ENCODE results near the gene CA5A.

Gene CA5A

DNA sequence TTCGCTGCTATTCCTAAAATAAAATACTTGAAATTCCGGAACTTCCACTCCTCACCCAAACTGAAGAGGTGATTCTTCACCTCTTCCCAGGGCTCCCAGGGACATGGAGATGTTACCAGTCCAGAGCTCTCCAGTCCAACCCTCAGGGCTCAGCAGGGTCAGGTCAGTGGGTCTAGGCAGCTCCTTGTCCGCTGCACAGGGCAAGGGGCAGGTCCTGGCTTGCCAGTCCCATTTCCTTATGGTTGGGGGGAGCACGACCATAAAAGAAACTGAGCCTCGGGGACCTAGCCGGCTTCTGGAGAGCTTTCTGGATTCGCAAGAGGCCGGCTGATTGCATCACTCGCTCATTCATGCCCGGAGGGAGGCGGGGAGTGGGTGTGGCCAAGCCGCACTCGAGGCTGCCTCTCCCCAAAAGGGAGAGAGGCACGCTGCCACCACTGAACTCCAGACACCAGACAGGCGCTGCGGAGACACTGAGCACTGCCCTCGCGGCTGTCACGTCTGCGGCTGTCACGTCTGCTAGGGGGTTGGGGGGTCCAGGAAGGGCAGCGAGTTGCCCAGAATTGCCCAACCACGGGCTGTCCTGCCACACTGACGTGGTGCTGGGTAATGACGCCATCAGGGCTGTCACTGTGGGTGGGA, 82.8 kb downstream of the CA5A start:
- TF ChIP-seq, protein P1, sequence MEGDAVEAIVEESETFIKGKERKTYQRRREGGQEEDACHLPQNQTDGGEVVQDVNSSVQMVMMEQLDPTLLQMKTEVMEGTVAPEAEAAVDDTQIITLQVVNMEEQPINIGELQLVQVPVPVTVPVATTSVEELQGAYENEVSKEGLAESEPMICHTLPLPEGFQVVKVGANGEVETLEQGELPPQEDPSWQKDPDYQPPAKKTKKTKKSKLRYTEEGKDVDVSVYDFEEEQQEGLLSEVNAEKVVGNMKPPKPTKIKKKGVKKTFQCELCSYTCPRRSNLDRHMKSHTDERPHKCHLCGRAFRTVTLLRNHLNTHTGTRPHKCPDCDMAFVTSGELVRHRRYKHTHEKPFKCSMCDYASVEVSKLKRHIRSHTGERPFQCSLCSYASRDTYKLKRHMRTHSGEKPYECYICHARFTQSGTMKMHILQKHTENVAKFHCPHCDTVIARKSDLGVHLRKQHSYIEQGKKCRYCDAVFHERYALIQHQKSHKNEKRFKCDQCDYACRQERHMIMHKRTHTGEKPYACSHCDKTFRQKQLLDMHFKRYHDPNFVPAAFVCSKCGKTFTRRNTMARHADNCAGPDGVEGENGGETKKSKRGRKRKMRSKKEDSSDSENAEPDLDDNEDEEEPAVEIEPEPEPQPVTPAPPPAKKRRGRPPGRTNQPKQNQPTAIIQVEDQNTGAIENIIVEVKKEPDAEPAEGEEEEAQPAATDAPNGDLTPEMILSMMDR (IDR thresholded peaks at IDR 0.05; ENCODE audit: insufficient read depth, missing control alignments): no peak
- no peak for FAIRE-seq
- peak; percentile 65 for DNase-seq (ENCODE audit: insufficient read length, low spot score)

DNA sequence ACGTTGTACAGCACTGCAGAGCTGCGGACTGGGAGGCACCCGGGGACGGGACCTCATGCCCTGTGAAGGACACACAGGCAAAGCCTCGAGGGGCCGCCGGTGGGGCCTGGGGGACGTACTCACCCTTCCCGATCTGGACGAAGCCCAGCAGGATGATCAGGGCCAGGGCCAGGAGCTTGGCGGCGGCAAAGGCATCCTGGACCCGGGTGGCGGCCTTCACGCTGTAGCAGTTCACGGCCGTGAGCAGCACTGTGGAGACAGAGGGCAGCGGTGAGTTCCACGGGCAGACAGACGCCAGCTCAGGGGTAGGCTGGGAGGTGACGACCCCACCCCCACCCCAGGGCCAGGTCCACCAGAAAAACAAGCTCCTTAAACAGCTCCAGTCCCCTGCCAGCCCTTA, 84.7 kb downstream of the CA5A start:
- TF ChIP-seq, protein P1 (IDR thresholded peaks at IDR 0.05; ENCODE audit: insufficient read depth, missing control alignments): no peak
- no peak for DNase-seq (ENCODE audit: insufficient read length, low spot score)
- FAIRE-seq: no peak

DNA sequence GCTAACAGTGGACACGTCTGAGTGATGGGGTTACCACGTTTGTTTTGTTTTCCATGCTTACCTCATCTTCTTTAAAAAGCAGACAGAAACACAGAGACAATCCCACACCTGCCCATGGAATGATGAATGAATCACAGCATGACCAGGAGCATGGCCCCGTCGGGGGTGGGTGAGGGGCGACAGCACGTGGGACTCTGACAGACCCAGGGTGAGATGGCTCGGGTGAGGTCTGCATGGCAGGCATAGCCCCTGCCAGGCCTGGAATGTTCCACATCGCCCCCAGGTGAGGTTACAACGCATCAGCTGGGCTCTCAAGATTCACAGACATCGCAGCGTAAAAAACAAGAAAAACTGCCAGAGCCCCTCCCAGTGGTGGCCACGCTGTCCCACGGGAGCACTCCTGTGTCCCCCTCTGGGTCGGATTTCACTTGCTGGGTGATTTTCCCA, 85.2 kb downstream of the CA5A start:
- DNase-seq (ENCODE audit: insufficient read length, low spot score) (no peak), FAIRE-seq (no peak)
- TF ChIP-seq, protein P1 (IDR thresholded peaks at IDR 0.05; ENCODE audit: insufficient read depth, missing control alignments): no peak

DNA sequence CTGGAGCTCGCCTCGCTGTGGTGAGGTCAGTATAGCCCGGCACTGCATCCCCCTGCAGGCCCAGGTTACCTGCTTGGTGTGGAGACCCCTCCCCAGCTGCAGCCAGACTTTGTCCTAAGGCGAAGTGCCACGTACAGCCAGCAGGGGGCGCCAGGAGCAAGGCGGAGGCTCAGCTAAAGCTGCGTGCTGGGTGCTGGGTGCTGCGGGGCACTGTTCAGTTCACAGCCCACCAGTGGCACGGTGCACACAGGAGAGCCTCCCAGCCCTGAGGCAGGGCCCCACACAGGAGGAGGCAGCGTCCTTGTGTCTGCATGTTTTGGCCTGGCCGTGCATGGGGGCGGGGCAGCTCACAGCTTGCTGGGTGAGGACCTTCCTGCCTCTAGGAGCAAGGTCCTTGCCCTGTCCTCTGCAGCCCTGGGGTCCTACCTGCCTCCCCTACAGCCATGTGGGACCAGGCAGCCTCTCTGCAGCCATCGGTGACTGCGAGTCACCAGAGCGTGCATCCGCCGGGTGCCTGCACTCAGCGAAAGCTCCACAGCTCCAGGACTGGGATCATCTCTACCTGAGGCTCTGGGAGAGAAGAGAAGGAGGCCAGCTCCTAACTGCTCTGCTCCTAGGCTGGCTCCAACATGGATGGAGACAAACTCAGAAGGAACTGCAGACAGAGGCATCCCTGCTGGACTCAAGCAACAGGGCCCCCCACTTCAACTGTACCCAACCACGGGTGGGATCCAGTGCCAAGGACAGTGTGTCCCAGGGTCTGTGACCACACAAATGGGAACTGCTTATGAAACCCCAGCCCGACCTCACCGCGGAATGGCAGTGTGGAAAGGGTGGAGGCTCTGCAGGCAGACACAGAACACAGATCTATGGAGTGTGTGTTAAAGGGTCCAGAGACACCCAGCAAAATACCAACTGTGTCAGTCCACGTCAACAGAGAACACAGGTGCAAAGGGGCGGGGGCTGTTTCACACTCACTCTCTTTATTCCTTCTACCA, 86.0 kb downstream of the CA5A start:
- DNase-seq (ENCODE audit: insufficient read length, low spot score) (peak; percentile 62), FAIRE-seq (no peak)
- TF ChIP-seq, protein P1 (IDR thresholded peaks at IDR 0.05; ENCODE audit: insufficient read depth, missing control alignments): peak; percentile 80

DNA sequence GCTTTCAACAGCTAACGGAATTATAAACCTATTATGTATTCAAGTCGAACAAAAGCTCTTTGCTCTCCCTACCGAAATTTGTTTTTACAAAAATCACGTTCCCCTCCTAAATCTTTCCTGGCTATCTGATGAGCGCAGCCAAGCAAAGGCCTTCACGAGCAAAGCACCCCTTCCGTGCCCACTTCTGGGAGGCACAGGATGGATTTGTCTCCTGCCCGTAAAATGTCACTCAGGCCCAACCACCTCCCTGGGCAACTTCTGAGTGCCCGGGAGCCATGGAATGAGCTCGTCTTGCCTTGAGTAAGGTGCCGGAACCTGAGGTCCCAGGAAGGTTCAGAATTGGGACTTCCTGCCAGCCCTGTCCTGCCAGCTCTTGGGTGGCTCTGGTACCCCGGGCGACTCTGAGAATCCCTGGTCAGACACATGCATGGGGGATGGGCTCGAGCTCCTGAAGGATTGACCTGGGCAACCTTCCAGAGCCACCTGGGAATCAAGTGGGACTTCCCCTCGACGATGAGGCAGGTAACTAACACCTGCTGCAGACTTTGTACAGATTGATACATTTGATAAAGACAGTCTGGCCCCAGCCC, 86.8 kb downstream of the CA5A start:
- DNase-seq (ENCODE audit: insufficient read length, low spot score) (no peak), FAIRE-seq (no peak)

DNA sequence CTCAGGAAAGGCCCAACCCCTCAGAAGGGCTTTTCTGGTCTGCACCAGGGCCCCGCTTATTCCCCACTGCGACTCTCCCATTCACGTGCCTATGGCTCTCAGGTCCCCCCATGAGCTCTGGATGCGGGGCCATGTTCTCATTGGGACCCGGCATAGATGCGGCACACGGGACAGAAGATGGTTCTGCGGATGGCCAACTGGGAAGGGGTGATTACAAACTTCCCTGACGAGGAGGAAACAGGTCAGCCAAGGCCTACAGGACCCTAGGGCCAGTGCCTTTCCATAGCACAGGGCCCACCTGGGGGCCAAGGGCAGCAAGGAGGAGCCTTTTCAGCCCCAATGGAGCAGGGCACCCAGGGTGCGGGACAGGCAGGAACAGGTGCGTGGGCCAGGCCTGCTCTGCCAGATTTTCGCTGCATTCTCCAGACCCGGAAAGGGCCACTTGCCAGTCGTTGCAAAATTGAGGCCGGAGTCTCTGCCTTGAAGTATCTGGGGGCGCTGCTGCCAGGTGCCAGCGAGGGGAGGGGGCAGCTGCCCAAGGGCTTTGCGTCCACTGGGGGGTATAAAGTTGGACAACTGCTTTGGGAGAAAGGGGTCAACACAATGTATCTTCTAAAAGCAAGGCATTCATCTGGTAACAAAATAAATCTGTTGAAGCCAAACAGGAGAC, 87.5 kb downstream of the CA5A start:
- TF ChIP-seq, protein P1 (IDR thresholded peaks at IDR 0.05; ENCODE audit: insufficient read depth, missing control alignments): no peak
- FAIRE-seq (no peak), DNase-seq (ENCODE audit: insufficient read length, low spot score) (no peak)

More for the DNA sequence above, 86.8 kb downstream of the CA5A start:
- TF ChIP-seq, protein P1 (IDR thresholded peaks at IDR 0.05; ENCODE audit: insufficient read depth, missing control alignments): no peak

Data from D721Med (cell line).